Right lobe of liver (tissue), 4 donors: ENCODE data around the gene DDX28.

ENCODE experiments used
- POLR2A ChIP-seq: fragments of 450-650 bp; IDR thresholded peaks from one replicate; pipeline ENCODE4 v1.6.1; 2017; ENCODE audit warnings: antibody characterized with exemption, mild to moderate bottlenecking
- TF ChIP-seq, protein P1 (sequence below), 4 donors: fragments of 200-600 bp in 3 of 4; fragments of 450-650 bp in 1 of 4; IDR thresholded peaks; one replicate each; pipeline versions ENCODE4 v1.5.1 to v1.8.0; 2016 to 2022; ENCODE audit warnings: antibody characterized with exemption in 4 of 4, mild to moderate bottlenecking in 2 of 4
- donor health status: DM: no; HTN: no; CAD: no.
- donor health status: DM: no; HTN: no; CAD: no.
- donor health status: DM: no; HTN: yes; CAD: no.

DNA sequence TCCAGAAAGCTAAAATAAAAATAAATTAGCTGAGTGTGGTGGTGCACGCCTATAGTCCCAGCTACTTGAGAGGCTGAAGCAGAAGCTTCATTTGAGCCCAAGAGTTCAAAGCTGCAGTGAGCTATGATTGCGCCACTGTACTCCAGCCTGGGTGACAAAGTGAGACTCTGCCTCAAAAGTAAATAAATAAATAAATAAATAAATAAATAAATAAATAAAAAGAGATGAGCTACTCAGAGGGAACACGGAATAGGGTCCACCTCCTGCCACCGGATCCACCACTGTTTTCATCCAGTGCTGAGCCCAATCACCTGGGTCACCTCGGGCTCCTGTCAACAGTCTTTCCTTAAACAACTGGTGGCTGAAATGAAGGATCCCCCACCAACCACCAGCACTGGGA is 36.1 kb downstream of the DDX28 start:
- TF ChIP-seq, protein P1, sequence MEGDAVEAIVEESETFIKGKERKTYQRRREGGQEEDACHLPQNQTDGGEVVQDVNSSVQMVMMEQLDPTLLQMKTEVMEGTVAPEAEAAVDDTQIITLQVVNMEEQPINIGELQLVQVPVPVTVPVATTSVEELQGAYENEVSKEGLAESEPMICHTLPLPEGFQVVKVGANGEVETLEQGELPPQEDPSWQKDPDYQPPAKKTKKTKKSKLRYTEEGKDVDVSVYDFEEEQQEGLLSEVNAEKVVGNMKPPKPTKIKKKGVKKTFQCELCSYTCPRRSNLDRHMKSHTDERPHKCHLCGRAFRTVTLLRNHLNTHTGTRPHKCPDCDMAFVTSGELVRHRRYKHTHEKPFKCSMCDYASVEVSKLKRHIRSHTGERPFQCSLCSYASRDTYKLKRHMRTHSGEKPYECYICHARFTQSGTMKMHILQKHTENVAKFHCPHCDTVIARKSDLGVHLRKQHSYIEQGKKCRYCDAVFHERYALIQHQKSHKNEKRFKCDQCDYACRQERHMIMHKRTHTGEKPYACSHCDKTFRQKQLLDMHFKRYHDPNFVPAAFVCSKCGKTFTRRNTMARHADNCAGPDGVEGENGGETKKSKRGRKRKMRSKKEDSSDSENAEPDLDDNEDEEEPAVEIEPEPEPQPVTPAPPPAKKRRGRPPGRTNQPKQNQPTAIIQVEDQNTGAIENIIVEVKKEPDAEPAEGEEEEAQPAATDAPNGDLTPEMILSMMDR (IDR thresholded peaks at IDR 0.05): no peak
- TF ChIP-seq POLR2A: no peak
